Activated CD8-positive, alpha-beta T cell treated with anti-CD3 and anti-CD28 coated beads for 36 hours (primary cell): ENCODE results near the gene OR9A4. TPM values are rescaled to one million over a fixed set of nuclear protein-coding genes. Genes with fewer than 3 reads are reported as not detected.

Experiments
- ATAC-seq: fragments of 200-7000 bp; cut with Tn5 transposase; one replicate; pipeline ENCODE4 v1.10.0; 2021; ENCODE audit warnings: mild to moderate bottlenecking, moderate library complexity
- CTCF ChIA-PET: fragments of 350-600 bp; sonication (Branson Sonifier 250); formaldehyde crosslinking; loops from one replicate; lab custom pipeline; 2021; ENCODE audit warnings: antibody characterized with exemption; lab: Charles Lee
- POLR2A ChIA-PET: fragments of 350-600 bp; sonication (Branson Sonifier 250); formaldehyde crosslinking; loops from one replicate; lab custom pipeline; 2021; ENCODE audit warnings: antibody characterized with exemption; lab: Charles Lee
- DNase-seq: peaks from one replicate; pipeline ENCODE4 v3.0.0-alpha.2; 2020
- H3K27ac Mint-ChIP-seq: one replicate; pipeline ENCODE4 v1.8.0; 2021; ENCODE audit warnings: mild to moderate bottlenecking, mixed read lengths
- H3K27me3 Mint-ChIP-seq: one replicate; pipeline ENCODE4 v1.8.0; 2021; ENCODE audit warnings: mixed read lengths
- H3K36me3 Mint-ChIP-seq: one replicate; pipeline ENCODE4 v1.8.0; 2021; ENCODE audit warnings: low read depth, mixed read lengths
- H3K4me1 Mint-ChIP-seq: one replicate; pipeline ENCODE4 v1.8.0; 2021; ENCODE audit warnings: low read depth, mixed read lengths
- H3K4me3 Mint-ChIP-seq: one replicate; pipeline ENCODE4 v1.8.0; 2021; ENCODE audit warnings: mild to moderate bottlenecking, moderate library complexity, mixed read lengths
- H3K9me3 Mint-ChIP-seq: one replicate; pipeline ENCODE4 v1.8.0; 2021; ENCODE audit warnings: mixed read lengths
- CTCF ChIP-seq: fragments of 200-600 bp; IDR thresholded peaks from one replicate; pipeline ENCODE4 v1.8.0; 2022; ENCODE audit warnings: antibody characterized with exemption, mild to moderate bottlenecking
- intact Hi-C: fragments of 100-400 bp; cut with micrococcal nuclease; formaldehyde crosslinking; loops from one replicate; pipeline ENCODE4 v1.10.0; 2022
- total RNA-seq, 2 experiments: library from RNA; stranded (reverse); gene quantifications; one replicate each; pipeline ENCODE4 v1.2.3, GENCODE V29; 2021

OR9A4 gene
- total RNA-seq, 2 experiments from 2014 or later = not detected

- H3K36me3 Mint-ChIP-seq = no peaks in the 10 kb centered on the region
- DNase-seq (no peak), ATAC-seq (no peak)
- peaks cover 3% of the 10 kb centered on the region for H3K4me1 Mint-ChIP-seq
- POLR2A ChIA-PET = no interaction called here
- CTCF ChIA-PET = interaction anchor here (1.6 kb wide), 1 partner anchor 32 kb away, joined by 4 read pairs; no protein-coding TSS in a partner anchor
- no peak overlapping the region for H3K27ac Mint-ChIP-seq
- peaks cover 21% of the 10 kb centered on the region for H3K9me3 Mint-ChIP-seq
- intact Hi-C loops = no loop called here
- no peak for TF ChIP-seq CTCF
- H3K4me3 Mint-ChIP-seq = no peak overlapping the region
- no peaks in the 10 kb centered on the region for H3K27me3 Mint-ChIP-seq
These were observed 28.6 kb downstream of the OR9A4 start for GRCh38 chr7:141944811-141945210.

GRCh38 chr7:141945356-141945755 is 29.2 kb downstream of the OR9A4 start:
- CTCF ChIA-PET = interaction anchor here (1.6 kb wide), 1 partner anchor 31 kb away, joined by 4 read pairs; no protein-coding TSS in a partner anchor
- peak; percentile 37 for DNase-seq

GRCh38 chr7:141946796-141947195 is 30.6 kb downstream of the OR9A4 start, which contains the start of gene CLEC5A:
CLEC5A (minus strand) TSS chr7:141946974; CDS start chr7:141946292, 682 bp downstream.
- no peak within 1 kb of the TSS for H3K27ac Mint-ChIP-seq
- no peak for TF ChIP-seq CTCF
- CTCF ChIA-PET = no interaction called here

More at GRCh38 chr7:141945356-141945755, 29.2 kb downstream of the OR9A4 start:
- peaks cover 3% of the 10 kb centered on the region for H3K4me1 Mint-ChIP-seq
- TF ChIP-seq CTCF = no peak
- peak; percentile 61 for ATAC-seq
- intact Hi-C loops = no loop called here
- no peak overlapping the region for H3K27ac Mint-ChIP-seq
- POLR2A ChIA-PET = no interaction called here
- H3K27me3 Mint-ChIP-seq = peaks cover 2% of the 10 kb centered on the region
- H3K9me3 Mint-ChIP-seq = peaks cover 20% of the 10 kb centered on the region
- H3K4me3 Mint-ChIP-seq = no peak overlapping the region
- H3K36me3 Mint-ChIP-seq = no peaks in the 10 kb centered on the region

GRCh38 chr7:141949021-141949420 is 32.8 kb downstream of the OR9A4 start:
- H3K36me3 Mint-ChIP-seq = no peaks in the 10 kb centered on the region
- ATAC-seq = no peak
- POLR2A ChIA-PET = no interaction called here

More at GRCh38 chr7:141946796-141947195, 30.6 kb downstream of the OR9A4 start, which contains the start of gene CLEC5A:
- intact Hi-C loops = no loop called here
- no peaks in the 10 kb centered on the region for H3K36me3 Mint-ChIP-seq
- H3K4me1 Mint-ChIP-seq = peaks cover 3% of the 10 kb centered on the region
- DNase-seq = no peak
- H3K9me3 Mint-ChIP-seq = peaks cover 9% of the 10 kb centered on the region
- H3K27me3 Mint-ChIP-seq = peaks cover 4% of the 10 kb centered on the region
- no peak within 1 kb of the TSS for H3K4me3 Mint-ChIP-seq
- ATAC-seq = no peak
- POLR2A ChIA-PET = no interaction called here

More at GRCh38 chr7:141949021-141949420, 32.8 kb downstream of the OR9A4 start:
- Mint-ChIP-seq H3K4me3 (no peak overlapping the region), H3K9me3 (no peaks in the 10 kb centered on the region), H3K27me3 (peaks cover 4% of the 10 kb centered on the region), H3K27ac (no peak overlapping the region), H3K4me1 (peaks cover 3% of the 10 kb centered on the region)
- TF ChIP-seq CTCF = no peak
- CTCF ChIA-PET = no interaction called here
- DNase-seq = no peak
- intact Hi-C loops = no loop called here
